BE2C (cell line): ENCODE data around the gene GRIK4.

Source experiments
- DNase-seq: peaks from one replicate; pipeline ENCODE4 v3.0.0-alpha.2; 2020
- H3K27me3 ChIP-seq: fragments of 250-450 bp; sonication (Bioruptor Pico); 2 replicates; pipeline ENCODE4 v1.5.1; 2020; ENCODE audit warnings: mild to moderate bottlenecking
- H3K36me3 ChIP-seq: fragments of 250-450 bp; sonication (Bioruptor Pico); 2 replicates; pipeline ENCODE4 v1.5.1; 2020; ENCODE audit warnings: mild to moderate bottlenecking
- H3K4me1 ChIP-seq: fragments of 250-450 bp; sonication (Bioruptor Pico); 2 replicates; pipeline ENCODE4 v1.5.1; 2020
- H3K4me3 ChIP-seq: 2 replicates; pipeline ENCODE4 v1.5.1; 2011; ENCODE audit warnings: low read depth, low read length
- H3K9me3 ChIP-seq: fragments of 250-450 bp; sonication (Bioruptor Pico); 2 replicates; pipeline ENCODE4 v1.5.1; 2020
- CTCF ChIP-seq: IDR thresholded peaks from 2 replicates; pipeline ENCODE4 v1.5.1; 2012; ENCODE audit warnings: mild to moderate bottlenecking, low read depth, low read length

The GRIK4 gene

GRCh38 chr11:120771551-120772060 lies 260.1 kb downstream of the GRIK4 start:
- Histone ChIP-seq H3K36me3 (no peaks in the 10 kb centered on the region), H3K27me3 (no peaks in the 10 kb centered on the region), H3K4me3 (no peak overlapping the region), H3K9me3 (no peaks in the 10 kb centered on the region), H3K4me1 (no peaks in the 10 kb centered on the region)
- no peak for TF ChIP-seq CTCF
- DNase-seq: no peak

- Histone ChIP-seq H3K4me3 (no peak overlapping the region), H3K9me3 (no peaks in the 10 kb centered on the region), H3K36me3 (no peaks in the 10 kb centered on the region), H3K27me3 (no peaks in the 10 kb centered on the region), H3K4me1 (no peaks in the 10 kb centered on the region)
- TF ChIP-seq CTCF: no peak
- no peak for DNase-seq
These were observed 262.0 kb downstream of the GRIK4 start for GRCh38 chr11:120773501-120774031.

- DNase-seq: no peak
- H3K27me3 ChIP-seq: no peaks in the 10 kb centered on the region
- H3K36me3 ChIP-seq: no peaks in the 10 kb centered on the region
- no peaks in the 10 kb centered on the region for H3K9me3 ChIP-seq
- H3K4me3 ChIP-seq: no peak overlapping the region
- H3K4me1 ChIP-seq: no peaks in the 10 kb centered on the region
- TF ChIP-seq CTCF: no peak
These were observed 263.2 kb downstream of the GRIK4 start for GRCh38 chr11:120774591-120775386.

GRCh38 chr11:120775986-120776951 lies 264.7 kb downstream of the GRIK4 start:
- Histone ChIP-seq H3K4me3 (no peak overlapping the region), H3K4me1 (no peaks in the 10 kb centered on the region), H3K36me3 (no peaks in the 10 kb centered on the region), H3K9me3 (no peaks in the 10 kb centered on the region), H3K27me3 (no peaks in the 10 kb centered on the region)
- no peak for DNase-seq
- no peak for TF ChIP-seq CTCF

- no peaks in the 10 kb centered on the region for H3K27me3 ChIP-seq
- no peak overlapping the region for H3K4me3 ChIP-seq
- TF ChIP-seq CTCF: no peak
- DNase-seq: no peak
- no peaks in the 10 kb centered on the region for H3K4me1 ChIP-seq
- no peaks in the 10 kb centered on the region for H3K36me3 ChIP-seq
- H3K9me3 ChIP-seq: no peaks in the 10 kb centered on the region
These were observed 267.3 kb downstream of the GRIK4 start for GRCh38 chr11:120778685-120779490.
